ENCODE data around the gene UGT2A1. TPM values are rescaled to one million over a fixed set of nuclear protein-coding genes. Genes with fewer than 3 reads are reported as not detected.

UGT2A1 gene
- total and polyA plus RNA-seq, 2 of the 13 experiments (the other 11 are each of a cell fraction or from before 2014, with no cell fraction given) = not detected

DNA sequence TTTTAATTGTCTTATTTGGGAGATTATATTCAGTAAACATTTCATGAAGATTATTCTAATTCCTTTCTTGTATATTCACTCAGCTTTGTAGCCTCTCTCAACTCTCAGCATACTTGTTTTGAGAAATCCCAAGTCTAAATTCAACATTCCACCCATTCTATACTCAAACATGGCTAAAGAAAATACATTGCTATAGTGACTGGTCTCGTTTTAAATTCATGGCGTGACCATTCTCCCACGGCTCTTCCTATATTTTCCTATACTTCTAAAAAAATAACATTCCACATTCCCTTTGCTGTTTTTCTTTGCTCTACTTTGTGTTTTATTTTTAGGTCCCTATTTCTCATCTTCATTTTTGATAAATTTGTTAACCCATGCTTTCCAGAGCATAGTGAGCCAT is 49.2 kb upstream of the UGT2A1 start:
- no peak overlapping the region for H3K4me3 ChIP-seq (replicated peaks in 1 of 3; ENCODE audit: insufficient read depth in 1 of 3, low read depth in 2 of 3, low read length in 3 of 3)
- in situ Hi-C loops (cut with HindIII; ENCODE audit: extremely low pct_ligation_motif_present, low pct_unique_long_range_greater_than_20kb) = no loop called here
- ChIA-PET CTCF (ENCODE audit: low intra/inter-chr PET ratio, low total read pairs) (no interaction called here), POLR2A (no interaction called here)
- no peak overlapping the region for H3K4me2 ChIP-seq (ENCODE audit: low read depth, low read length)
- intact Hi-C loops (cut with micrococcal nuclease; ENCODE audit: unreplicated experiment) = no loop called here
- TF ChIP-seq ZNF891 (CRISPR knock-in tag; IDR thresholded peaks at IDR 0.05) = no peak
- no peak for TF ChIP-seq ZNF773 (CRISPR knock-in tag; IDR thresholded peaks at IDR 0.05; ENCODE audit: borderline replicate concordance)
- no peak for TF ChIP-seq POLR2AphosphoS2 (IDR thresholded peaks at IDR 0.05; ENCODE audit: low read depth, low read length)
- no peak for TF ChIP-seq PLRG1 (conservative IDR thresholded peaks at IDR 0.05)
- TF ChIP-seq RARG (CRISPR knock-in tag; IDR thresholded peaks at IDR 0.05; ENCODE audit: low read depth) = no peak
- TF ChIP-seq MAF1 (CRISPR knock-in tag; IDR thresholded peaks at IDR 0.05; ENCODE audit: borderline replicate concordance) = no peak
- TF ChIP-seq ZBTB8A (CRISPR knock-in tag; IDR thresholded peaks at IDR 0.05; ENCODE audit: borderline replicate concordance, low read depth) = no peak
- no peak for TF ChIP-seq ZFAT (CRISPR knock-in tag; conservative IDR thresholded peaks at IDR 0.05)
- TF ChIP-seq, protein P1, sequence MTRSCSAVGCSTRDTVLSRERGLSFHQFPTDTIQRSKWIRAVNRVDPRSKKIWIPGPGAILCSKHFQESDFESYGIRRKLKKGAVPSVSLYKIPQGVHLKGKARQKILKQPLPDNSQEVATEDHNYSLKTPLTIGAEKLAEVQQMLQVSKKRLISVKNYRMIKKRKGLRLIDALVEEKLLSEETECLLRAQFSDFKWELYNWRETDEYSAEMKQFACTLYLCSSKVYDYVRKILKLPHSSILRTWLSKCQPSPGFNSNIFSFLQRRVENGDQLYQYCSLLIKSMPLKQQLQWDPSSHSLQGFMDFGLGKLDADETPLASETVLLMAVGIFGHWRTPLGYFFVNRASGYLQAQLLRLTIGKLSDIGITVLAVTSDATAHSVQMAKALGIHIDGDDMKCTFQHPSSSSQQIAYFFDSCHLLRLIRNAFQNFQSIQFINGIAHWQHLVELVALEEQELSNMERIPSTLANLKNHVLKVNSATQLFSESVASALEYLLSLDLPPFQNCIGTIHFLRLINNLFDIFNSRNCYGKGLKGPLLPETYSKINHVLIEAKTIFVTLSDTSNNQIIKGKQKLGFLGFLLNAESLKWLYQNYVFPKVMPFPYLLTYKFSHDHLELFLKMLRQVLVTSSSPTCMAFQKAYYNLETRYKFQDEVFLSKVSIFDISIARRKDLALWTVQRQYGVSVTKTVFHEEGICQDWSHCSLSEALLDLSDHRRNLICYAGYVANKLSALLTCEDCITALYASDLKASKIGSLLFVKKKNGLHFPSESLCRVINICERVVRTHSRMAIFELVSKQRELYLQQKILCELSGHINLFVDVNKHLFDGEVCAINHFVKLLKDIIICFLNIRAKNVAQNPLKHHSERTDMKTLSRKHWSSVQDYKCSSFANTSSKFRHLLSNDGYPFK (CRISPR knock-in tag; IDR thresholded peaks at IDR 0.05; ENCODE audit: borderline replicate concordance) = no peak
- no peak for TF ChIP-seq ZNF432 (CRISPR knock-in tag; IDR thresholded peaks at IDR 0.05; ENCODE audit: borderline replicate concordance)
- no peak for TF ChIP-seq TBP (CRISPR knock-in tag; IDR thresholded peaks at IDR 0.05)
- TF ChIP-seq SUZ12 (IDR thresholded peaks at IDR 0.05; ENCODE audit: low read depth, low read length) = no peak
- no peak for TF ChIP-seq PHF21A (CRISPR knock-in tag; IDR thresholded peaks at IDR 0.05)
- TF ChIP-seq ZNF672 (CRISPR knock-in tag; IDR thresholded peaks at IDR 0.05) = no peak
- no peak for TF ChIP-seq MTF1 (CRISPR knock-in tag; IDR thresholded peaks at IDR 0.05)
- TF ChIP-seq MBD4 (IDR thresholded peaks at IDR 0.05; ENCODE audit: borderline replicate concordance, low read length) = no peak
- TF ChIP-seq ZNF841 (CRISPR knock-in tag; IDR thresholded peaks at IDR 0.05; ENCODE audit: borderline replicate concordance) = no peak
- TF ChIP-seq, protein P2, sequence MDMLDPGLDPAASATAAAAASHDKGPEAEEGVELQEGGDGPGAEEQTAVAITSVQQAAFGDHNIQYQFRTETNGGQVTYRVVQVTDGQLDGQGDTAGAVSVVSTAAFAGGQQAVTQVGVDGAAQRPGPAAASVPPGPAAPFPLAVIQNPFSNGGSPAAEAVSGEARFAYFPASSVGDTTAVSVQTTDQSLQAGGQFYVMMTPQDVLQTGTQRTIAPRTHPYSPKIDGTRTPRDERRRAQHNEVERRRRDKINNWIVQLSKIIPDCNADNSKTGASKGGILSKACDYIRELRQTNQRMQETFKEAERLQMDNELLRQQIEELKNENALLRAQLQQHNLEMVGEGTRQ (IDR thresholded peaks at IDR 0.05; ENCODE audit: low read depth, low read length) = no peak
- TF ChIP-seq, protein P2 (CRISPR knock-in tag; IDR thresholded peaks at IDR 0.05; ENCODE audit: borderline replicate concordance) = no peak
- H3K79me2 ChIP-seq (ENCODE audit: insufficient read depth, low read length) = no peaks in the 10 kb centered on the region
- no peaks in the 10 kb centered on the region; the same call in 1 of the 2 replicates for H3K9me3 ChIP-seq (ENCODE audit: low read length)
- no peaks in the 10 kb centered on the region for H3K36me3 ChIP-seq (replicated peaks in 1 of 2; ENCODE audit: control insufficient read depth in 1 of 2, insufficient read depth in 2 of 2, low read length in 2 of 2)
- FAIRE-seq (no peak), DNase-seq (ENCODE audit: low spot score) (no peak), ATAC-seq (no peak)
- H4K20me1 ChIP-seq (ENCODE audit: insufficient read depth, low read length) = no peaks in the 10 kb centered on the region
- 92% methylated on average over 3 of the region's 3 CpGs for WGBS (ENCODE audit: low lambda C conversion rate)
- no peak overlapping the region for H3K27ac ChIP-seq (ENCODE audit: extremely low read length, insufficient read depth, low read length)
- BruUV-seq (replicated peaks) = no TSS peak
- no peaks in the 10 kb centered on the region for H3K4me1 ChIP-seq (ENCODE audit: insufficient read depth, low read length)
- H3K27me3 ChIP-seq (ENCODE audit: control insufficient read depth in 1 of 2, insufficient read depth in 2 of 2, low read length in 2 of 2) = no peaks in the 10 kb centered on the region; a peak in 1 of 5 replicates
- no peak overlapping the region for H3K9ac ChIP-seq (ENCODE audit: insufficient read depth, low read depth, low read length)
- H2AFZ ChIP-seq (ENCODE audit: low read length) = no peak overlapping the region
